GM21825 (cell line): ENCODE results near the gene STX19.
"Not testable (repeated sequence)": the region's sequence is repeated elsewhere in the genome, so short reads cannot be mapped to it uniquely, and the experiment has no call there.

Source experiments
- ATAC-seq: cut with Tn5 transposase; IDR thresholded peaks from one replicate; pipeline ENCODE4 v1.9.1; 2021; ENCODE audit warnings: mild to moderate bottlenecking, moderate library complexity; ENCODE audit not compliant: unreplicated experiment

Gene STX19

GRCh38 chr3:94028093-94028837, at the start of gene STX19:
Gene STX19, minus strand, starts transcription at chr3:94028597. Its CDS starts 13,328 bp downstream, at chr3:94015269.
- no peak for ATAC-seq

DNA sequence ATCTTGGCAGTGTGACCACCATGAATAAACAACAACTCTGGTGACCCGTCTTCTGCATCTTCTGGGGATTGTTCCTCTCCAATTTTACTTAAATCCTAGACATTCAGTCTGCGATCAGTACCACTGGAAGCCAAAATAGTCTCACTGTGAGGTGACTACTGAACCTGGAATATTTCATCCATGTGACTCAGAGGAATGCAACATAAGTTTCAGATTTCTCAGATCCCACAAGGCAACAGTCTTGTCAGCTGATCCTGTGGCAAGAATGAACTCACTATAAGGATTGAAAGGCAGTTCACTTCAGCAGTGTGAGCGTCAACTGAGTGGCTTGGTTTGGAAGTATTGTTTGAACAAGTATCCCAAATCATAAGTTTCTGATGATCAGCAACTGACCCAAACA, 47.7 kb upstream of the STX19 start:
- no peak for ATAC-seq

DNA sequence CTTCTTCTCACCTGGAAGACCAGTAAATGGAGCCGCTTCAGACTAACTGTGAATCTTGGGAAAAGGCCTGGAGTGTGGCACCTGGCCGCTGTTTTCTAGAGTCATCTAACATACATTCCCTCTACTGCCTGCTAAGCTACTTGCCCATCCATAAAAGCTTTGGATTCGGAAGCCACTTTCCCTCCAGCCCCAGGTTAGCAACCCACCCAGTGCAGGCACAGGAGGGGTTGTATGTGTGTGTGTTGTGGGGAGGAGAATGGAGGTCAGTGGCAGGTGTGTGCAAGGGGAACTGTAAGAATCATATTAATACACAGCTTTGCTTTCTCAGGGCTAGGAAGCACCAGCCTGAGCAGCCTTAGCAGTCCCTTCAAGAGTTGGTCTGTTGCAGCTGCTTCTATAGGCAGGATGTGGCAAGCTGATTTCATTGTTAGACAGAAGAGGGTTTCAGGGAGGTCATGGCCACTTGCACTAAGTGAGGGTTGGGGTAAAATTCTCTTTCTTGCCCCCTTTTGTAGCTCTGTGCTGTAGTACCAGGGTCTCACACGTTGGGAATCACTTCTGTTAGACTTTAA, 43.4 kb upstream of the STX19 start:
- ATAC-seq: peak; percentile 88

GRCh38 chr3:94070341-94070911, 42.0 kb upstream of the STX19 start:
- ATAC-seq: peak; percentile 55

DNA sequence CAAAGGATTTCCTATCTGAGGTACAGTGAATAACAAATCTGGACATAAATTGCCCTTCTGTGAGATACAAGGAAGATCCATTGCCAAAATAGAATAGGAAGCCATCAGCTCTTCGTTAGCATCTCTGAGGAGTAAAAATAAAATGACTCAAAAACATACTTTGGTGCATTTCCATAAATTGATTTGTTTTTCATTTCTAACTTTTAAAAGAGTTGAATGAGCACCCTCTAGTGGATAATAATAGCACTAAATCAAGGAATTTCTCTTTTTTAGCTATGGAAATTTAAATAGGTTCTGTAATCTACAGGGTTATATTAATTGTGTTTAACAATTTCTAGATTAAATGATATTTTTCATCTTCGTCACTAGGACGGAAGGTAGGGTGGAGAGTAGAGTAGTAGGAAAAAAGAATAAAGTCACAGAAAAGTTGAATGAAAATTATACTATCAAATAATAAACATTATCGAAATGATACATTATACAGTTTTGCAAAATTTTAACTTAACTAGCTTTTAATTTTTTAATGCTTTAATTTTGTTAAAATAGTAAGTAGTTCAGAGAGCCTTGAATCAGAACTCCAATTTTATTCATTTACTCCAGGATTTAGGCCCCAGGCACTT, 40.9 kb upstream of the STX19 start:
- ATAC-seq: no peak

- ATAC-seq: no peak
Observed at GRCh38 chr3:94066506-94067500, 38.4 kb upstream of the STX19 start.

GRCh38 chr3:94065819-94066480, 37.6 kb upstream of the STX19 start:
- ATAC-seq: no peak

DNA sequence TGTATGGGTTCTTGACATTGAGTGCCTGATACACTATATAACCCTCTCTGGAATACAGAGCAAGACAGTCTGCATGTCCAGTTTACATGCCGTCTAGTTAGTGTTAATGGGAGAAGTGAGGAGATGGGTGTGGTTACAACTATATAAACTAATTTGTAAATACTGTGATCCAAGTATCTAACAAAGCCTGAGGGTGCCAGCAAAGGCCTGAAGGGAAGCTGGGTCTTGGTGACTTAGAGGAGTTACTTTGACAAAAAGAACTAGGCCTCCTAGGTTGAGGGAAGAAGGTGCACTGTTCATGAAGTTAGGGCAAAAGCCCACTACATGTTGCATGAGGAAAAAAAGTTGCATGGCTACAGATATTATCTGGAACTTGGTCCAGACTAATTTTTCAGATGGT, 36.7 kb upstream of the STX19 start:
- ATAC-seq: no peak

- no peak for ATAC-seq
Observed at GRCh38 chr3:94064243-94064860, 36.0 kb upstream of the STX19 start.

DNA sequence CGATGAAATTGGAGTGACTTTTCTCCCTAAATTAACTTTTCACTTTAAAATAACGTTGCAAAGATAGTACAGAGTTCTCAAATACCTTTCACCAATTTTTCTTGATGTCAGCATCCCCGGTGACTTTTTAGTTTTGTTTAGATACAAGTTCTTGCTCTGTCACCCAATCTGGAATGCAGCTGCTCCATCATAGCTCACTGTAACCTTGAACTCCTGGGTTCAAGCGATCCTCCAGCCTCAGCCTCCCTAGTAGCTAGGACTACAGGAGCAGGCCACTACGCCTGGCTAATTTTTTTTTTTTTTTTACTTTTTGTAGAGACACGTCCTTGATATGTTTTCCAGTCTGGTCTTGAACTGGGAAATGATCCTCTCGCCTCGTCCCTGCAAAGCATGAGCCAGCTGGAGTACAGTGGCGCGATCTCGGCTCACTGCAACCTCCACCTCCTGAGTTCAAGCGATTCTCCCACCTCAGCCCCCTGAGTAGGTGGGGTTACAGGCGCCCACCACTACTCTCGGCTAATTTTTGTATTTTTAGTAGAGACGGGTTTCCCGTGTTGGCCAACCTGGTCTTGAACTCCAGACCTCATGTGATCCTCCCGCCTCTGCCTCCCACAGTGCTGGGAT, 35.2 kb upstream of the STX19 start:
- ATAC-seq: no peak

- peak; percentile 94 for ATAC-seq
Observed at GRCh38 chr3:94062513-94063404, 34.4 kb upstream of the STX19 start, which contains the start of the genes DHFR2 and NSUN3. Gene DHFR2, minus strand, starts transcription at chr3:94062916. Its CDS starts 1,405 bp downstream, at chr3:94061511. Gene NSUN3, plus strand, starts transcription at chr3:94063061. Its CDS starts 66 bp downstream, at chr3:94063127.

DNA sequence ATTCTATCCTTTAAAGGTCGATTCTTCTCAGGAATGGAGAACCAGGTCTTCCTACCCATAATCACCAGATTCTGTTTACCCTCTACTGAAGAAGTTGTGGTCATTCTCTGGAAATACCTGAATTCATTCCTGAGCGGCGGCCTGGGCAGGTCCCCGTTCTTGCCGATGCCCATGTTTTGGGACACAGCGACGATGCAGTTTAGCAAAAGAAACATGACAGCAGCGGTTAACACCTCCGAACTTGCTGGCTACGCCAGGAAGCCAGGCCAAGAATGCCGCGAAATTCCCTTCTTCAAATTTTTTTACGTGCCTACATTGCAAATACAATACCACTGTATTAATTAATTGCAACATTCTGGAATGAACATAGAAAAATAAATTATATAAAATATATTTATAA, 32.9 kb upstream of the STX19 start:
- ATAC-seq: no peak

- no peak for ATAC-seq
Observed at GRCh38 chr3:94050546-94050945, 22.1 kb upstream of the STX19 start.

GRCh38 chr3:94049267-94049666, 20.9 kb upstream of the STX19 start:
- no peak for ATAC-seq

GRCh38 chr3:94046533-94046932, 18.1 kb upstream of the STX19 start:
- no peak for ATAC-seq

GRCh38 chr3:94044100-94044936, 15.9 kb upstream of the STX19 start:
- not testable (repeated sequence) for ATAC-seq

DNA sequence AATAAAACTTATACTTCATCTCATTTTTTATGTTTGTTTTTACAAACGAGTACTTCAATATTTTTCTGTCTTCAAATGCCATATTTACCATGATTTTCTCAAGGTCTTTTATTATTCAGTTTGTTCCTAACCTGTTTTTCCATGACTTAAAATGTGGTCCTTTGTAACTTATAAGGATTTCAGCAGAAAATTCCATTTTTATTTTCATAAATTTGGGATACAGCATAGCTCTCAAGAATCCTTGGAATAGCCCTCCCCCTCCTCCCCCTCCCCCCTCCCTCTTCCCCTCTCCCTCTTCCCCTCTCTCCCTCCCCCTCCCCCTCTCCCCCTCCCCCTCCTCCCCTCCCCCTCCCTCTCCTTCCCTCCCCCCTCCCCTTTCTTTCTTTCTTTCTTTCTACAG, 14.9 kb upstream of the STX19 start:
- ATAC-seq: no peak
